T follicular helper cell (primary cell): Measurements from ENCODE around the gene ISG20.
A peak's percentile ranks its signal among the peaks of the same experiment; 100 is the strongest.
"Not testable (repeated sequence)": the region's sequence is repeated elsewhere in the genome, so short reads cannot be mapped to it uniquely, and the experiment has no call there.

Experiments
- DNase-seq: peaks from one replicate; pipeline ENCODE4 v3.0.0-alpha.2; 2020; ENCODE audit warnings: low read depth

ISG20 gene

GRCh38 chr15:88636050-88636449 lies 2.8 kb upstream of the ISG20 start:
- DNase-seq = peak; percentile 80

GRCh38 chr15:88636654-88637053 lies 2.2 kb upstream of the ISG20 start:
- DNase-seq = no peak

GRCh38 chr15:88637436-88637835 lies 1.4 kb upstream of the ISG20 start:
- DNase-seq = no peak

GRCh38 chr15:88637841-88638625 lies 783 bp upstream of the ISG20 start:
- DNase-seq = no peak

GRCh38 chr15:88641959-88642452 lies 3.2 kb downstream of the ISG20 start:
- no peak for DNase-seq

- not testable (repeated sequence) for DNase-seq
These were observed 3.7 kb downstream of the ISG20 start for GRCh38 chr15:88642514-88642913.

GRCh38 chr15:88644741-88645140 lies 5.9 kb downstream of the ISG20 start:
- no peak for DNase-seq

- no peak for DNase-seq
These were observed 6.6 kb downstream of the ISG20 start for GRCh38 chr15:88645171-88646087.

- DNase-seq = no peak
These were observed 7.2 kb downstream of the ISG20 start for GRCh38 chr15:88646088-88646405.

GRCh38 chr15:88646951-88647350 lies 8.1 kb downstream of the ISG20 start:
- DNase-seq = no peak

- no peak for DNase-seq
These were observed 8.7 kb downstream of the ISG20 start for GRCh38 chr15:88647351-88648105.

- no peak for DNase-seq
These were observed 9.8 kb downstream of the ISG20 start for GRCh38 chr15:88648357-88649214.

GRCh38 chr15:88649286-88649733 lies 10.5 kb downstream of the ISG20 start:
- no peak for DNase-seq

GRCh38 chr15:88649753-88650551 lies 11.1 kb downstream of the ISG20 start:
- DNase-seq = no peak

- no peak for DNase-seq
These were observed 11.7 kb downstream of the ISG20 start for GRCh38 chr15:88650556-88650955.

- no peak for DNase-seq
These were observed 12.4 kb downstream of the ISG20 start for GRCh38 chr15:88651136-88651732.

GRCh38 chr15:88651971-88652370 lies 13.2 kb downstream of the ISG20 start:
- DNase-seq = no peak

GRCh38 chr15:88652456-88653199 lies 13.8 kb downstream of the ISG20 start:
- DNase-seq = no peak
